HG03565 (cell line): ENCODE measurements around the gene EBPL.
"Not testable (repeated sequence)": the region's sequence is repeated elsewhere in the genome, so short reads cannot be mapped to it uniquely, and the experiment has no call there.

Source experiments
- ATAC-seq: cut with Tn5 transposase; IDR thresholded peaks from one replicate; pipeline ENCODE4 v1.9.1; 2021; ENCODE audit warnings: mild to moderate bottlenecking, moderate library complexity; ENCODE audit not compliant: unreplicated experiment

Gene EBPL

GRCh38 chr13:49636705-49637104 is 54.6 kb downstream of the EBPL start:
- ATAC-seq = no peak

DNA sequence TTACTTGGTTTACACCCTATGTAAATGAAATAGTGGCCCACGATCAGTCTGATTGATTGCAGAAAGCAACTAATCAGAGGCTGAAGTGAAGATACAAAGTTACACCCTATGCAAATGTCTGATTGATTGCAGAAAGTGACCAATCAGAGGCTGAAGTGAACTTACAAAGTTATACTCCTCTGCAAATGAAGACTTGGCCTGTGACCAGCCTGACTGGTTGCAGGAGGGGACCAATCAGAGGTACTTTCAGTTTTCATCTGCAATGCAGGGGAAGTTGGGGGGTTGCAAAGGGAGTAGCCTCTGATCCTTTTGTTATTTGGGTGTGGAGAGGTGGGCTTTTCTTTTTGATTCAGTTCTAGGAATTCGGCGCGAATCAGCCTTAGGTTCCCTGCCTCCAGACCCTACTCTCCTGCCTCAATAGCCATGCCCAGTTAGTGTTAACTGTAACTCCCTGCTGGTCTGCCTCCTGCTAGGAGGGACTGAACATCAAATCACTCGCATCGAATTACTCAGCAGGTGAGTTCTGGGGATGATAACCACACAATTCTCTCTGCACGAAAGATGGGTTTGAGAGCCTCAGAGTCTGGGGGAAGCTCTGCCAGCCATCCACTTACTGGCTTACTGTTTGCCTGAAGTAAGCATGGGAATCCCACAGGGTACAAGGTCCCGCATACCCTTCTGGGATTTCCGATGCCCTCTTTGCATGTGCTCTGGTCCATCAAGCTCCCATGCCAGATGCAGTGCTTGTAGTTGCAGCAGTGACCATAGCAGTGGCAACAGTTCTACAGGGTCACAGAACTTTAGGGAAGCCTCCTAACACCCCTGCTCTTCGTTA is 55.5 kb downstream of the EBPL start:
- peak; percentile 48 for ATAC-seq

- no peak for ATAC-seq
Measured at GRCh38 chr13:49633710-49634109, 57.6 kb downstream of the EBPL start.

GRCh38 chr13:49632156-49632555 is 59.1 kb downstream of the EBPL start:
- ATAC-seq = no peak

- no peak for ATAC-seq
Measured at GRCh38 chr13:49630580-49630979, 60.7 kb downstream of the EBPL start.

DNA sequence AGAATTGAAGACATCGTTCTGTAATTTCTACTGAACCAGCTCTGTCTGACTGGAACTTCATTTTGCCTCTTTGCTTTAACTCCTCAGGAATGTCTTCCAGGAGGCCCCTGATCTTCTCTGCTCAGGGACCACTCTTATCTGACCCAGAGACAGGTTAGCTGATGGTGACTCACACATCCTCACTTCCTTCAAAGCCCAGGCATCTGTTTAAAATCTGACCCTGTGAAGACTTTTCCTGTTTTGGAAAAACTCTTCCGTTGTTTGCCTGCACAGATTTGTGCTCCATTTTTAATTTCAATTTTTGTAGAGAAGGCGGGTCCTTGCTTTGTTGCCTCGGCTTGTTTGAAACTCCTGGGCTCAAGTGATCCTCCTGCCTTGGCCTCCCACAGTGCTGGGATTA is 61.3 kb downstream of the EBPL start:
- no peak for ATAC-seq

DNA sequence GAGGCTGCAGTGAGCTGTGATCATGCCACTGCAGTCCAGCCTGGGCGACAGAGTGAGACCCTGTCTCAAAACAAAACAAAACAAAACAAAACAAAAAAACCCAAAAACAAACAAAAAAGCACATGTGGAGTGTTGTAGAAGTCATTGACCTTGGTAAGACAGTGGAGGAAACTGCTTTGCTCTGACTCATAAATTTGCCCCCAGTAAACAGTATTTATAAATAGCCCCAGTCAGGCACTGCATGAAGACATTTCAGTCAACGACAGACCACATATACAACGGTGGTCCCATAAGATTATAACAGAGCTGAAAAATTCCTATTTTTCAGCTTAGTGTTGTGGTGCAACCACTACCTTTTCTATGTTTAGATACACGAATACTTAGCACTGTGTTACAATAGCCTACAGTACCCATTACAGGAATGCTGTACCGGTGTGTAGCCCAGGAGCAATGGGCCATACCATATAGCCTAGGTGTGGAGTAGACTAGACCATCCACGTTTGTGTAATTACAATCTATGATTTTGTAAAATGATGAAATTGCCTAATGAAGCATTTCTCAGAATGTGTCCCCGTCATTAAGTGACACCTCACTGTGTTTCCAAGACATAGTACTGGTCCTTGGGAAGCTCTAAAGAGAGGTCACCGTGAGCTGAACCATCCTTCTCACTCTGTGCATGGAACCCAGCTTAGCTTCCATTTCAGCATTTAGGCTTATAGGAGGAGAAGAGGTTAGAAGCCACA is 61.9 kb downstream of the EBPL start:
- no peak for ATAC-seq

DNA sequence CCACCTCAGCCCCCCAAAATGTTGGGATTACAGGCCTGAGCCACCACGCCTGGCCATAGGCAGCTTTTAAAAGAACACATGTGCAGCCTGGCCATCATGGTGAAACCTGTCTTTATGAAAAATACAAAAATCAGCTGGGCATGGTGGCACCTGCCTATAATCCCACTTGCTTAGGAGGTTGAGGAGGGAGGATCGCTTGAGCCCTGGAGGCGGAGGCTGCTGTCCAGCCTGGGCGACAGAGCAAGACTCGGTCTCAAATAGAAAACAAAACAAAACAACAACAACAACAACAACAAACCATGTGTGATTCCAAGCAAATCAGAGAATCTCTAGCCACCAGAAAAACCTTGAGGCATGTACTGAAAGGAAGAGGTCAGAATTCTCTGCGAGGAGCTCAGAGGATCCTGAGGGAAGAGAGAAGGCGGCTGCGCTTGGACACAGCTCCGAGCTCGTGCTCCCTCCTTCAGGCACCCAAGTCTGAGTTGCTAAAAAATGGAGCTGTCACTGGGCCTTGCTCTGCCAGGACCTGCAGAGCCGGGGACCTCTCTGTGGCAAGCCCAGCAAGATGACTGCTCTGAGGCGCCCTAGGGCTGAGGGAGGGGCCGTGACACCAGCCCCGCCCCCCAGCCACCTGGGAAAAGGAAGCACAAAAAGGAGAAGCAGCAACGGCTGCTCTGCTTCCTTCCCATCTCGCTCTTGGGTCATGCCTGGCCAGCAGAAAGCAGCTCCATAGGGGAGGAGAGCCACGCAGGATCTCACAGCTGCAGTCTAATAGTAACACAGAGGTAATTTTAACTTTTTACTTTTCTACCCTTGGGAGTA is 63.2 kb downstream of the EBPL start, which contains the start of gene ARL11:
Gene ARL11 (plus strand): TSS at position 677 of the 822 bp plus-strand sequence. CDS start 1,941 bp downstream, outside the sequence.
- peak; percentile 91 for ATAC-seq

GRCh38 chr13:49625392-49626079 is 65.8 kb downstream of the EBPL start:
- ATAC-seq = no peak

DNA sequence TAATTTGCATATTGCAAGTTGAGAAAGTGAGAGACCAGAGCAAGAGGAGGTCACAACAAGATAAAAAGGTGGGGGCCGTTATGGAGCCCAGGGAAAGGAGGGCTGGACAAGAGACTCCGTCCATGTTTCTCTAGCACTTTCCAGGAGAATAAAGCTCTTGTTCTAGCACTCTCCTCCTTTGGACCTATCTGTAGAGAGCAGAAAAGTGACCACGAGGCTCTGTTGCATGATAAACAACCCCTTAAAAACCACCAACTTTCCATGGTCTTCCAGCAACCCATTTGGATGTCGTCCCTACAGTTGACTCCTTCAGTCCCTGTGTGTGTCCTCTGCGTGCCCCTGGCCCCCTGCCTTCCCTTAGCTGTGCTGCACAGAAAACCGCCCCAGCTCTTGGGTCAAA is 67.1 kb downstream of the EBPL start:
- no peak for ATAC-seq

- no peak for ATAC-seq
Measured at GRCh38 chr13:49622174-49622946, 68.9 kb downstream of the EBPL start.

DNA sequence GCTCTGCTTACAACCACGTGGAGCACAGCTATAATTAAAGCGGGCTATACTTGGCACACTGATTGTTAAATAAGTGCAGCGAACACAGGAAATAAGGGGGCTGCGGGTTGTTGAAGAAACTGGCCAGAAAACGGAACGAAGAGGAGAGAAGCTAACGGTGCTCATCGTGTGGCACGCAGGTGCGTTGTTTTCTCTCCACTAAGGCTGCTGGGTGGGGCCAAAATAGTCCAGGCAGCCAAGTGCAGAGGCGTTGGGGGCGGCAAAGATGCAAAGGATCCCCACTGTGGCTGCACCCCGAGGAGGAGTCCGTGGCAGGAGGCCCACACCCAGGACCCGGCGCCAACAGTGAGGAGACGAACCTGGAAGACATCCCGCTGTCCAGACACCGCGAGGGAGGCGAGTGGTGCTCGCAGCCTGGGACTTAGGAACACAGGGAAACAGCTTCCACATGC is 71.1 kb downstream of the EBPL start:
- peak; percentile 48 for ATAC-seq

DNA sequence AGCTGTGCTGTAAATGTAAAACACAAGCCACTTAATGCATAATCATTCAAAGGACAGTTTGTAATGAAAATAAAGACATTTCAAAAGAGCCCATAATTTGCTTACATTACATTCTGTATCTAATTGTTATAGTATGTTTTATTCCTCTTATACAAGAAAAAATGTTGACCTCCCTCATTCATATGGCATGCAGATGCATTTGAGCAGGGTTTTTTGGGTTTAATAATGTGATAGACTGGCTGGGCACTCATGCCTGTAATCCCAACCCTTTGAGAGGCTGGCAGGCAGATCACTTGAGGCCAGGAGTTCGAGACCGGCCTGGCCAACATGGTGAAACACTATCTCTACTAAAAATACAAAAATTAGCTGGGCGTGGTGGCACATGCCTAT is 74.6 kb downstream of the EBPL start:
- no peak for ATAC-seq

- ATAC-seq = no peak
Measured at GRCh38 chr13:49615836-49616675, 75.2 kb downstream of the EBPL start.

DNA sequence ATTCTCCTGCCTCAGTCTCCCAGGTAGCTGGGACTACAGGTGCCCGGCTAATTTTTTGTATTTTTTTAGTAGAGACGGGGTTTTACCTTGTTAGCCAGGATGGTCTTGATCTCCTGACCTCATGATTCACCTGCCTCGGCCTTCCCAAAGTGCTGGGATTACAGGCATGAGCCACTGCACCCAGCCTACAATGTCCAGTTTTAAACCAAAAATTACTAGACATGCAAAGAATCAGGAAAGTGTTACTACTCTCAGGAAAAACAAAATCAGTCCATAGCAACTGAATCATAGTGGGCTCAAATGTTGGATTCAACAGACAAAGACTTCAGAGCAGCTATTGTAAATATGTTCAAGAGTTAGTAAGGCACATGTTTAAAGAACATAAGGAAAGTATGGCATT is 79.2 kb downstream of the EBPL start:
- not testable (repeated sequence) for ATAC-seq
